ENCODE results near the gene MMP25. TPM values are rescaled to one million over a fixed set of nuclear protein-coding genes. Genes with fewer than 3 reads are reported as not detected.

Gene MMP25
- total RNA-seq, 1 donor from 2014 or later = 0.19 TPM

- no peaks in the 10 kb centered on the region for H3K27me3 Mint-ChIP-seq
- no peak for DNase-seq (ENCODE audit: low spot score, unreplicated experiment)
- H3K4me1 Mint-ChIP-seq (ENCODE audit: low read depth) = peaks cover 54% of the 10 kb centered on the region
- H3K27ac Mint-ChIP-seq = peak overlapping the region; percentile 97
- H3K9me3 Mint-ChIP-seq (ENCODE audit: low read depth) = no peaks in the 10 kb centered on the region
- H3K4me3 Mint-ChIP-seq (ENCODE audit: low read depth) = peak overlapping the region; percentile 59
- TF ChIP-seq CTCF (IDR thresholded peaks at IDR 0.05; ENCODE audit: unreplicated experiment) = no peak
- no peaks in the 10 kb centered on the region for H3K36me3 Mint-ChIP-seq (ENCODE audit: insufficient read depth)
These were observed 37.7 kb upstream of the MMP25 start for GRCh38 chr16:3008690-3009037.

GRCh38 chr16:3009568-3010390 lies 36.6 kb upstream of the MMP25 start:
- DNase-seq (ENCODE audit: low spot score, unreplicated experiment) = peak; percentile 91
- no peaks in the 10 kb centered on the region for H3K27me3 Mint-ChIP-seq
- H3K4me1 Mint-ChIP-seq (ENCODE audit: low read depth) = peaks cover 63% of the 10 kb centered on the region
- H3K9me3 Mint-ChIP-seq (ENCODE audit: low read depth) = no peaks in the 10 kb centered on the region
- H3K4me3 Mint-ChIP-seq (ENCODE audit: low read depth) = peak overlapping the region; percentile 53
- TF ChIP-seq CTCF (IDR thresholded peaks at IDR 0.05; ENCODE audit: unreplicated experiment) = no peak
- peak overlapping the region; percentile 97 for H3K27ac Mint-ChIP-seq
- peaks cover 4% of the 10 kb centered on the region for H3K36me3 Mint-ChIP-seq (ENCODE audit: insufficient read depth)

- no peak for TF ChIP-seq CTCF (IDR thresholded peaks at IDR 0.05; ENCODE audit: unreplicated experiment)
- H3K9me3 Mint-ChIP-seq (ENCODE audit: low read depth) = no peaks in the 10 kb centered on the region
- peak overlapping the region; percentile 97 for H3K27ac Mint-ChIP-seq
- H3K4me1 Mint-ChIP-seq (ENCODE audit: low read depth) = peaks cover 70% of the 10 kb centered on the region
- no peak overlapping the region for H3K4me3 Mint-ChIP-seq (ENCODE audit: low read depth)
- peaks cover 8% of the 10 kb centered on the region for H3K36me3 Mint-ChIP-seq (ENCODE audit: insufficient read depth)
- no peak for DNase-seq (ENCODE audit: low spot score, unreplicated experiment)
- no peaks in the 10 kb centered on the region for H3K27me3 Mint-ChIP-seq
These were observed 35.9 kb upstream of the MMP25 start for GRCh38 chr16:3010510-3010909.

- DNase-seq (ENCODE audit: low spot score, unreplicated experiment) = no peak
- TF ChIP-seq CTCF (IDR thresholded peaks at IDR 0.05; ENCODE audit: unreplicated experiment) = no peak
- H3K4me1 Mint-ChIP-seq (ENCODE audit: low read depth) = peaks cover 71% of the 10 kb centered on the region
- H3K4me3 Mint-ChIP-seq (ENCODE audit: low read depth) = peak overlapping the region; percentile 44
- H3K27me3 Mint-ChIP-seq = no peaks in the 10 kb centered on the region
- no peaks in the 10 kb centered on the region for H3K9me3 Mint-ChIP-seq (ENCODE audit: low read depth)
- H3K36me3 Mint-ChIP-seq (ENCODE audit: insufficient read depth) = peaks cover 12% of the 10 kb centered on the region
- peak overlapping the region; percentile 93 for H3K27ac Mint-ChIP-seq
These were observed 34.1 kb upstream of the MMP25 start for GRCh38 chr16:3012246-3012645.

- no peak for TF ChIP-seq CTCF (IDR thresholded peaks at IDR 0.05; ENCODE audit: unreplicated experiment)
- H3K36me3 Mint-ChIP-seq (ENCODE audit: insufficient read depth) = peaks cover 13% of the 10 kb centered on the region
- no peaks in the 10 kb centered on the region for H3K9me3 Mint-ChIP-seq (ENCODE audit: low read depth)
- no peaks in the 10 kb centered on the region for H3K27me3 Mint-ChIP-seq
- H3K4me1 Mint-ChIP-seq (ENCODE audit: low read depth) = peaks cover 65% of the 10 kb centered on the region
- peak within 1 kb of the TSS; percentile 44 for H3K4me3 Mint-ChIP-seq (ENCODE audit: low read depth)
- DNase-seq (ENCODE audit: low spot score, unreplicated experiment) = no peak
- peak within 1 kb of the TSS; percentile 93 for H3K27ac Mint-ChIP-seq
These were observed 33.4 kb upstream of the MMP25 start, which contains the start of gene CLDN9 for GRCh38 chr16:3012828-3013420. Gene CLDN9, plus strand, starts transcription at chr16:3012923. Its CDS starts 440 bp downstream, at chr16:3013363.

All from progenitor cell of endocrine pancreas (in vitro differentiated cells).